Loucy (cell line): ENCODE measurements around the gene S100B.

Source experiments
- EZH2phosphoT487 ChIP-seq: fragments of 200-600 bp; IDR thresholded peaks from 2 replicates; pipeline ENCODE4 v1.6.1; 2018; ENCODE audit warnings: antibody characterized with exemption, mild to moderate bottlenecking, moderate library complexity, borderline replicate concordance
- TF ChIP-seq, protein P1 (sequence below): fragments of 200-600 bp; sonication (generic); conservative IDR thresholded peaks from 2 replicates; pipeline ENCODE4 v1.5.1; 2014; ENCODE audit warnings: mild to moderate bottlenecking, antibody characterized with exemption, low read length

DNA sequence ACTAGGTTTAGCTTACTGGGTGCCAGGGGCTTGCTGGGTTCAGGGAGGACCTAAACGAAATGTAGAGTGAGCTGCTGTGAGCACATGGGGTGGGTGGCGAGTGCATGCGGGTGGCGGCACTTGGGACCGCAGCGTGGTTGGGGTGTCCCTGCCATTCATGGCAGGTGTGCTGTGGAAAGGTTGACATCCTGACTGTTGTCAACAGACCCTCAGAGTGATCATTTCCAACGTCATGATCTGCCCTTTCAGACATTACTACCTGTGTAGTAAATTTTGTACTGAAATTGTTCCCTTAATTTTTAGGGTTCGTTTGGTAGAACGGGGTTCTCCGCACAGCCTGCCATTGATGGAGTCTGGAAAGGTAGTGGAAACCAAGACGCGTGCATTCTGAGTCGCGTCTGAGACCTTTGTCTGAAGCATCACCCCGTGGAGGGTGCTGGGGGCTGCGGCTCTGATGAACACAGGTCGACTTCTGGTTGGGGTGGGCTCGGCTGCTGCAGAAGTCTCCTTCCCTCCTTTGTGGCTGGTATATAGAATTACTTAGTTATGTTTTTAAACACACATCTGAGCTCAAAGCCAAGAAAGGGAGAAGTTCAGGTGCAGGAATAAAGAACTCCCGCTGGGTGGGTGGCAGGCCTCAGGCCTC, 43.3 kb downstream of the S100B start:
- TF ChIP-seq, protein P1, sequence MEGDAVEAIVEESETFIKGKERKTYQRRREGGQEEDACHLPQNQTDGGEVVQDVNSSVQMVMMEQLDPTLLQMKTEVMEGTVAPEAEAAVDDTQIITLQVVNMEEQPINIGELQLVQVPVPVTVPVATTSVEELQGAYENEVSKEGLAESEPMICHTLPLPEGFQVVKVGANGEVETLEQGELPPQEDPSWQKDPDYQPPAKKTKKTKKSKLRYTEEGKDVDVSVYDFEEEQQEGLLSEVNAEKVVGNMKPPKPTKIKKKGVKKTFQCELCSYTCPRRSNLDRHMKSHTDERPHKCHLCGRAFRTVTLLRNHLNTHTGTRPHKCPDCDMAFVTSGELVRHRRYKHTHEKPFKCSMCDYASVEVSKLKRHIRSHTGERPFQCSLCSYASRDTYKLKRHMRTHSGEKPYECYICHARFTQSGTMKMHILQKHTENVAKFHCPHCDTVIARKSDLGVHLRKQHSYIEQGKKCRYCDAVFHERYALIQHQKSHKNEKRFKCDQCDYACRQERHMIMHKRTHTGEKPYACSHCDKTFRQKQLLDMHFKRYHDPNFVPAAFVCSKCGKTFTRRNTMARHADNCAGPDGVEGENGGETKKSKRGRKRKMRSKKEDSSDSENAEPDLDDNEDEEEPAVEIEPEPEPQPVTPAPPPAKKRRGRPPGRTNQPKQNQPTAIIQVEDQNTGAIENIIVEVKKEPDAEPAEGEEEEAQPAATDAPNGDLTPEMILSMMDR, result no peak
- TF ChIP-seq EZH2phosphoT487, result no peak
